GM12878 (cell line): Measurements from ENCODE around the gene OTUD6A. TPM values are rescaled to one million over a fixed set of nuclear protein-coding genes. Genes with fewer than 3 reads are reported as not detected.

ENCODE experiments used
- E4F1 ChIP-seq: fragments of 450-650 bp; IDR thresholded peaks from 2 replicates; pipeline ENCODE4 v1.6.1; 2018; ENCODE audit warnings: borderline replicate concordance, mild to moderate bottlenecking; ENCODE audit not compliant: partially characterized antibody
- IRF5 ChIP-seq: fragments of 450-650 bp; IDR thresholded peaks from 2 replicates; pipeline ENCODE4 v1.6.1; 2017; ENCODE audit warnings: borderline replicate concordance
- RAD21 ChIP-seq: IDR thresholded peaks from 2 replicates; pipeline ENCODE4 v1.6.1; 2011; ENCODE audit warnings: mild to moderate bottlenecking, low read depth, low read length, moderate library complexity; ENCODE audit not compliant: insufficient read depth
- ZNF592 ChIP-seq: fragments of 450-650 bp; IDR thresholded peaks from 2 replicates; pipeline ENCODE4 v1.6.1; 2017; ENCODE audit warnings: mild to moderate bottlenecking, moderate library complexity
- polyA plus RNA-seq, 11 experiments: library from polyadenylated mRNA; depleted of rRNA in 4 of 11; unstranded in 6 of 11; stranded (reverse) in 5 of 11; fragments of >200 nt; fragmentation: Nextera tagmentation in 4 of 11; fragmentation: Illumina TruSeq in 1 of 11; extraction: Ambion mirVana in 4 of 11; extraction: Trizol in 1 of 11; gene quantifications; 1 replicate in 1 of 11; 2 replicates in 10 of 11; pipeline versions ENCODE4 v1.2.1 to v1.2.3, GENCODE V29; 2011 to 2016; ENCODE audit warnings: inconsistent platforms in 2 of 11, missing spikeins in 2 of 11, low read depth in 1 of 11
- total RNA-seq, 4 experiments: library from RNA; depleted of rRNA in 3 of 4; stranded (reverse); fragments of >200 nt in 3 of 4; fragmentation: Illumina TruSeq in 1 of 4; extraction: Trizol in 1 of 4; gene quantifications; 2 replicates each; pipeline versions ENCODE4 v1.2.1 to v1.2.3, GENCODE V29; 2013 to 2021

OTUD6A gene
- total and polyA plus RNA-seq, 10 of the 15 experiments (the other 5 are each of a cell fraction or from before 2014, with no cell fraction given) = not detected

GRCh38 chrX:70052895-70053615 lies 9.2 kb upstream of the OTUD6A start (continued):
- TF ChIP-seq E4F1 (no peak), IRF5 (no peak), ZNF592 (no peak), RAD21 (no peak)
